Left ventricle myocardium inferior (tissue), 1 donor: ENCODE data around the gene CREG2. TPM values are rescaled to one million over a fixed set of nuclear protein-coding genes. Genes with fewer than 3 reads are reported as not detected.
"Not testable (repeated sequence)": the region's sequence is repeated elsewhere in the genome, so short reads cannot be mapped to it uniquely, and the experiment has no call there.

Experiments used
- DNase-seq: peaks from one replicate; pipeline ENCODE4 v3.0.0-alpha.2; 2020
- H3K27ac ChIP-seq: fragments of 200-600 bp; replicated peaks from 2 replicates; pipeline ENCODE4 v1.8.0; 2021
- H3K27me3 ChIP-seq: fragments of 200-600 bp; 2 replicates; pipeline ENCODE4 v1.8.0; 2021; ENCODE audit warnings: low read depth
- H3K36me3 ChIP-seq: fragments of 200-600 bp; 2 replicates; pipeline ENCODE4 v1.8.0; 2021
- H3K4me1 ChIP-seq: fragments of 200-600 bp; 2 replicates; pipeline ENCODE4 v1.8.0; 2021
- H3K4me3 ChIP-seq: fragments of 200-600 bp; 2 replicates; pipeline ENCODE4 v1.8.0; 2021; ENCODE audit warnings: mild to moderate bottlenecking, moderate library complexity
- H3K9me3 ChIP-seq: fragments of 200-600 bp; replicated peaks from 2 replicates; pipeline ENCODE4 v1.8.0; 2021
- intact Hi-C: fragments of 100-400 bp; cut with micrococcal nuclease; formaldehyde crosslinking; loops from one replicate; pipeline ENCODE4 v1.11.0; 2022
- total RNA-seq: library from RNA; stranded (reverse); fragmentation: NEBNext Ultra II Directional; extraction: Animal tissue kit (Norgen Biotek cat#: 25700); gene quantifications from one replicate; pipeline ENCODE4 v1.2.1, GENCODE V29; 2021
- TF ChIP-seq, protein P1 (sequence below): fragments of 200-600 bp; IDR thresholded peaks from 2 replicates; pipeline ENCODE4 v1.8.0; 2021; ENCODE audit warnings: antibody characterized with exemption, mild to moderate bottlenecking, borderline replicate concordance
- donor health status: DM: no; HTN: yes; CAD: no; lungs with severe emphysema.

CREG2 gene
- total RNA-seq, 1 donor from 2014 or later, result not detected

DNA sequence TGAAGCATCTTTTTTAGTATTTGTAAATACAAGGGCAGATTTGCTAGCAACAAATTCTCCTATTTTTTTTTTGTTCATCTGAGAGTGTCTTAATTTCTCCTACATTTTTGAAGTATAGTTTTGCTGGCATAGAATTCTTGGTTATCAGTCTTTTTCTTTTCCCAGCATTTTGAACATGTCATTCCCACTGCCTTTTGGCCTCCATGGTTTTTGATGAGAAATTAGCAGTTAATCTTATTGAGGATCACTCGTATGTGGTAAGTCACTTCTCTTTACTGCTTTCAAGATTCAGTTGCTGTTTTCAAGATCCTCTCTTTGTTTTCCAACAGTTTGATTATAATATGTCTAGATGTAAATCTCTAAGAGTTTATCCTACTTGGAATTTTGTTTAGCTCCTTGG, 61.9 kb downstream of the CREG2 start:
- no peak for DNase-seq
- Histone ChIP-seq H3K4me1 (peaks cover 22% of the 10 kb centered on the region), H3K4me3 (no peak overlapping the region), H3K9me3 (peaks cover 13% of the 10 kb centered on the region), H3K36me3 (no peaks in the 10 kb centered on the region), H3K27ac (no peak overlapping the region), H3K27me3 (no peaks in the 10 kb centered on the region)
- TF ChIP-seq, protein P1, sequence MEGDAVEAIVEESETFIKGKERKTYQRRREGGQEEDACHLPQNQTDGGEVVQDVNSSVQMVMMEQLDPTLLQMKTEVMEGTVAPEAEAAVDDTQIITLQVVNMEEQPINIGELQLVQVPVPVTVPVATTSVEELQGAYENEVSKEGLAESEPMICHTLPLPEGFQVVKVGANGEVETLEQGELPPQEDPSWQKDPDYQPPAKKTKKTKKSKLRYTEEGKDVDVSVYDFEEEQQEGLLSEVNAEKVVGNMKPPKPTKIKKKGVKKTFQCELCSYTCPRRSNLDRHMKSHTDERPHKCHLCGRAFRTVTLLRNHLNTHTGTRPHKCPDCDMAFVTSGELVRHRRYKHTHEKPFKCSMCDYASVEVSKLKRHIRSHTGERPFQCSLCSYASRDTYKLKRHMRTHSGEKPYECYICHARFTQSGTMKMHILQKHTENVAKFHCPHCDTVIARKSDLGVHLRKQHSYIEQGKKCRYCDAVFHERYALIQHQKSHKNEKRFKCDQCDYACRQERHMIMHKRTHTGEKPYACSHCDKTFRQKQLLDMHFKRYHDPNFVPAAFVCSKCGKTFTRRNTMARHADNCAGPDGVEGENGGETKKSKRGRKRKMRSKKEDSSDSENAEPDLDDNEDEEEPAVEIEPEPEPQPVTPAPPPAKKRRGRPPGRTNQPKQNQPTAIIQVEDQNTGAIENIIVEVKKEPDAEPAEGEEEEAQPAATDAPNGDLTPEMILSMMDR, result no peak
- intact Hi-C loops, result no loop called here

DNA sequence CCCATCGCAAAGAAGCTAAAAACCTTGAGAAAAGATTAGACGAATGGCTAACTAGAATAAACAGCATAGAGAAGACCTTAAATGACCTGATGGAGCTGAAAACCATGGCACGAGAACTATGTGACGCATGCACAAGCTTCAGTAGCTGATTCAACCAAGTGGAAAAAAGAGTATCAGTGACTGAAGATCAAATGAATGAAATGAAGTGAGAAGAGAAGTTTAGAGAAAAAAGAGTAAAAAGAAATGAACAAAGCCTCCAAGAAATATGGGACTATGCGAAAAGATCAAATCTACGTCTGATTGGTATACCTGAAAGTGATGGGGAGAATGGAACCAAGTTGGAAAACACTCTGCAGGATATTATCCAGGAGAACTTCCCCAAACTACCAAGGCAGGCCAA, 70.7 kb downstream of the CREG2 start:
- not testable (repeated sequence) for H3K4me3 ChIP-seq, DNase-seq

DNA sequence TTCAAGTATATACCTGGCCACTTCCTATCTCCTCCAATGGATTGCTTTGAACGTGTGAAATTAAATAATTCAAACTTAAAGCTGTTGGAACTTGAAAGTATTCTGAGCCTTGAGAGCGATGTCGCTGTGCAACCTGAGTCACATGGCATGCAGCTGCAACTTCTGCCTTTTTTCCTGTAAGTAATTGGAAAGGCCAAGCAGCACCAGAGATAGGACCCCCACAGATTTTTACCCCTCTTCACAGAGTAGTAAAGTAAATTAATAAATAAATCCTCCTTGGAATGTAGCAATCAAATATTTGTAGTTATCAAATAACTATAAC, 75.6 kb downstream of the CREG2 start:
- H3K36me3 ChIP-seq, result no peaks in the 10 kb centered on the region
- TF ChIP-seq, protein P1, result no peak
- DNase-seq, result no peak
- H3K27ac ChIP-seq, result no peak overlapping the region
- H3K27me3 ChIP-seq, result no peaks in the 10 kb centered on the region
- no peaks in the 10 kb centered on the region for H3K9me3 ChIP-seq
- no peak overlapping the region for H3K4me3 ChIP-seq
- H3K4me1 ChIP-seq, result peaks cover 23% of the 10 kb centered on the region
- intact Hi-C loops, result no loop called here

More for the DNA sequence above, 70.7 kb downstream of the CREG2 start:
- H3K36me3 ChIP-seq, intact Hi-C loops, H3K4me1 ChIP-seq, H3K27me3 ChIP-seq, H3K27ac ChIP-seq, H3K9me3 ChIP-seq: not testable (repeated sequence)

DNA sequence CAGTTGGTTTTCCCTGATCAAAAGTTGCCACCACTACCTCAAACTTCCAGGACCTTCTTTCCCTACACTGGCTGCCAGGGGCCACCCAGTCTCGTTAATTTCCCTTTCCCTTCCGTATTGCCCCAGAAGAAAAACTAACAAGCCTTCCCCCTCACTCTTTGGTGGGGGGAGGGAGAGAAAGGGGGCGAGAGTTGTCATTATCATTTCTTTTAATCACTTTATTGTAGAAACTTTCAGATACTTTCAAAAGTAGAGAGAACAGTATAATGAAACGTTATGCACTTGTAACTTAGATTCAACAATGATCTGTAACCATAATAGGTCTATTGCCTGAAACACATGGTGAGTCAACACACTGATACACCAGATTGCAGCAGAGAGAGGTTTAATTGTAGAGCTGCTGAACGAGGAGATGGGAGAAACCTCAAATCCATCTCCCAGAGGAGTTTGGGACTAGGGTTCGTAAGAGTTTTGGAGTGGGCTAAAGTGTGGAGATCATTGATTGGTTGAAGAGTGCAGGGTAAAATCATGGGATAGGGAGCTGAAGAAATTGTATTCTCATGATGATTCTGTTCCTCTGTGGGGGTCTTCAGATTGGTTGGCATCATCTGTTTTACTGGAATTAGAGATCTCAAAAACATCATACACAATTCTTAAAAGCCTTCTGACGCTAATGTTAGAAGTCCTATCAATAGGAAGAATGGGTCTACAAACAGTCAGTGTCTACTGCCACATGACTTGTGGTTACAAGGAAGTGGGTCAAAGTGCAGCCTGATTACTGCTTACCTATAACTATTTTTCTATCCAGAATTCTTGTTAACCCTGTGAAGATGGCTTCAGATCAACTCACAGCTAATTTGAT, 76.2 kb downstream of the CREG2 start:
- no peak for DNase-seq
- Histone ChIP-seq H3K9me3 (no peaks in the 10 kb centered on the region), H3K27ac (no peak overlapping the region), H3K27me3 (no peaks in the 10 kb centered on the region), H3K4me3 (no peak overlapping the region), H3K36me3 (no peaks in the 10 kb centered on the region), H3K4me1 (peaks cover 29% of the 10 kb centered on the region)
- TF ChIP-seq, protein P1, result no peak
- intact Hi-C loops, result no loop called here

DNA sequence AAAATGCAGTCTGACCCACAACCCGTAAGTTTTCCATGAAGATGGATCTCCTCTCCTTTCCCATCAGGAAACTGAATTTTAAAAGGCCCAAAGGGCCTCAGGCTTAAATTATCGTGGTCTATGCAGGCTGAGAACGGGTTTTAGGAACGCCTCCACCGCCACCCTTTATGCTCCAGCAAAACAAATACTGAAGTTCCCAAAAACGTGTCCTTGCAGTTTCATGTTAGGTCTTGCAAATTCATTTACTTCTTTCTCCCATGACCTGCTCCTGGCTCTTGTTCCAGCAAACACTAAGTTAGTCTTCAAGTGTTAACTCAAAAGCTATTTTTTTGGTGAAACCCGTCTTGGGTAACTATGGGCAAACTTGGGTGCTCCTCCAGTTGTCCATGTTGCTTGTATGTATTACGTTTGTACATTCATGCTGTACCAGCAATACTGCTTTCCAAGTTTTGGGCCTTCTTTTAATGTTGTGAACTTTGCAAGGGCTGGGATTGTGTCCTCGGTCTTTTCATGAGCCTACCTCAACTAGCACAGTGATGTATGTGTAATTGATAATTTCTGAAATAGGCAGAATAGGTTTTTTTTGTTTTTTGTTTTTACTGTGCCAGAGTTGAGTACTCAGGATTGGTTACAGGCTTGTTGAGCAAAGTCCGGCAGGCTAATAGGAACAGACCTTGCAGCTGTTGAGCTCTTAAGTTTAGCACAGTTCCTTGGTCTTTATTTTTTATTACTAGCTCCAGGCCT, 77.0 kb downstream of the CREG2 start:
- intact Hi-C loops, result no loop called here
- no peaks in the 10 kb centered on the region for H3K27me3 ChIP-seq
- TF ChIP-seq, protein P1, result no peak
- peaks cover 37% of the 10 kb centered on the region for H3K4me1 ChIP-seq
- no peak overlapping the region for H3K4me3 ChIP-seq
- no peak for DNase-seq
- no peaks in the 10 kb centered on the region for H3K36me3 ChIP-seq
- H3K9me3 ChIP-seq, result no peaks in the 10 kb centered on the region
- H3K27ac ChIP-seq, result peak overlapping the region; percentile 92
